ENCODE results near the gene RALGDS. TPM values are rescaled to one million over a fixed set of nuclear protein-coding genes. Genes with fewer than 3 reads are reported as not detected.

The RALGDS gene
- total RNA-seq, 1 donor from 2014 or later = 449 TPM

- no peaks in the 10 kb centered on the region for H3K36me3 Mint-ChIP-seq (ENCODE audit: unreplicated experiment)
- no peak for DNase-seq
- H3K4me3 Mint-ChIP-seq (ENCODE audit: unreplicated experiment) = peak overlapping the region; percentile 94
- peaks cover 63% of the 10 kb centered on the region for H3K27me3 Mint-ChIP-seq (ENCODE audit: unreplicated experiment)
- H3K27ac Mint-ChIP-seq (ENCODE audit: unreplicated experiment) = peak overlapping the region; percentile 100
- peaks cover 56% of the 10 kb centered on the region for H3K9me3 Mint-ChIP-seq (ENCODE audit: unreplicated experiment)
- peaks cover 48% of the 10 kb centered on the region for H3K4me1 Mint-ChIP-seq (ENCODE audit: low read depth, unreplicated experiment)
- TF ChIP-seq CTCF (IDR thresholded peaks at IDR 0.05; ENCODE audit: partially characterized antibody, unreplicated experiment) = no peak
Observed at GRCh38 chr9:133117271-133118178, 3.5 kb downstream of the RALGDS start.

DNA sequence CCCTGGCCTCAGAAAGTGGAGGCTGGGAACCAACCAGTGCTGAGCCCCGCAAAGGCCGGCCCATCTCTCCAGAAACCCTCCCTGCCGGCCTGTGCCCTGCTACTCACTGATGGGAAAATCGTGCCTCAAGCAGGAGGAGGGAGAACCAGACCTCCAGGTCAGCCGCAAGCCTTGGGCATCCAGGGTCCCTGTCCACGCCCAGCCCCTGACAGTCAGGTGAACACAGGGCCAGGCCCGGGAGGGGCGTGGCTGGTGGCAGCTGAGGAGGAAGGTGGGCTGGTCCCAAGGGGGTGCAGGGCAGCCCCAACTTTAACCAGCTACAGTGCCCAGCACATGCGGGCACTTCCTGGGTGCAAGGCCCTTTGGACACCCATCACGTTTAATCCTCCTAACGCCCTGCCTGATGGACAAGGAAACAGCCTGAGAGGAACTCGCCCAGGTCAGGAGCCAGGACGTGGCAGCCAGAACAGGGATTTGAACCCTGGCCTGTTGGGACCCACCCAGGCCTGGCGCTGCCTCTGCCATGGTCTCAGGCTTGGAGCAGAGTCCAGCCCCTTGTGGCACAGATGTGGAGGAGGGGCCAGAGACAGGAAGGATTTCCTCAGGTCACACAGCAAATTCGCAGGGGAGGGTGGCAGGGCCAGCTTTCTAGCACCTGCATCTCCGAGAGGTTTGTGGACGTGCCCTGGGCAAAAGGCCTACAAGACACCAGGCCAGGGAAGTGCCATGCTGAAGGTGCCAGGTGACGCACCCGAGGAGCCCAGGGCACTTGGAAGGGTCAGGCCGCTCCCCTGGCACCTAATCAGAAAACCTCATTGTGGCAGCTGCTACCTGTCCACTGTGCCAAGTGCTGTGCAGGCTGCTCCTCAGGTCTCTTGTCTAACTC lies 4.5 kb downstream of the RALGDS start:
- Mint-ChIP-seq H3K4me3 (ENCODE audit: unreplicated experiment) (peak overlapping the region; percentile 94), H3K27ac (ENCODE audit: unreplicated experiment) (peak overlapping the region; percentile 99), H3K36me3 (ENCODE audit: unreplicated experiment) (no peaks in the 10 kb centered on the region), H3K4me1 (ENCODE audit: low read depth, unreplicated experiment) (peaks cover 40% of the 10 kb centered on the region), H3K9me3 (ENCODE audit: unreplicated experiment) (peaks cover 56% of the 10 kb centered on the region), H3K27me3 (ENCODE audit: unreplicated experiment) (peaks cover 54% of the 10 kb centered on the region)
- no peak for TF ChIP-seq CTCF (IDR thresholded peaks at IDR 0.05; ENCODE audit: partially characterized antibody, unreplicated experiment)
- no peak for DNase-seq

GRCh38 chr9:133115604-133116345 lies 5.3 kb downstream of the RALGDS start:
- Mint-ChIP-seq H3K9me3 (ENCODE audit: unreplicated experiment) (peaks cover 53% of the 10 kb centered on the region), H3K36me3 (ENCODE audit: unreplicated experiment) (no peaks in the 10 kb centered on the region), H3K4me1 (ENCODE audit: low read depth, unreplicated experiment) (peaks cover 39% of the 10 kb centered on the region), H3K27ac (ENCODE audit: unreplicated experiment) (peak overlapping the region; percentile 99), H3K4me3 (ENCODE audit: unreplicated experiment) (peak overlapping the region; percentile 77), H3K27me3 (ENCODE audit: unreplicated experiment) (peaks cover 52% of the 10 kb centered on the region)
- TF ChIP-seq CTCF (IDR thresholded peaks at IDR 0.05; ENCODE audit: partially characterized antibody, unreplicated experiment) = no peak
- no peak for DNase-seq

- TF ChIP-seq CTCF (IDR thresholded peaks at IDR 0.05; ENCODE audit: partially characterized antibody, unreplicated experiment) = no peak
- peaks cover 49% of the 10 kb centered on the region for H3K27me3 Mint-ChIP-seq (ENCODE audit: unreplicated experiment)
- peak overlapping the region; percentile 77 for H3K4me3 Mint-ChIP-seq (ENCODE audit: unreplicated experiment)
- peak overlapping the region; percentile 99 for H3K27ac Mint-ChIP-seq (ENCODE audit: unreplicated experiment)
- no peaks in the 10 kb centered on the region for H3K36me3 Mint-ChIP-seq (ENCODE audit: unreplicated experiment)
- peaks cover 47% of the 10 kb centered on the region for H3K9me3 Mint-ChIP-seq (ENCODE audit: unreplicated experiment)
- no peak for DNase-seq
- H3K4me1 Mint-ChIP-seq (ENCODE audit: low read depth, unreplicated experiment) = peaks cover 39% of the 10 kb centered on the region
Observed at GRCh38 chr9:133114886-133115603, 6.0 kb downstream of the RALGDS start.
